ENCODE results near the gene PPARD.

DNA sequence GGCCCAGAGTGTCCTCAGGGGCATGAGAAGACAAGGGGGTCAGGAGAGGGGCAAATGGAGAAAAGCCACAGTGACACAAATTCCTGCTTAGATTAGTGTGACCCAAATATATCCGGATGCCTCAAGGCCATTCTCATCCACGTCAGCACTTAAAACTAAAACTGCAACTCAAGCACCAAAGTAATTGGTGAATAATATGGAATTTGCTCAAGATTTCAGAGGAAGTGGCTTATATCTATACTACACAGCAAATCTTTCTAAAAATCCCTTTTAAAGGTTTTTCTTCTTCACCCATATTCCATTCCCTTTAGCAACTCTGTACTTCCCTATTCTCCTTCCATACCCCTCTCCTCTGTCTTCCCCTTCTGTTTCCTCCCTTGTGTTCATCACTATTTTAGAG is 29.6 kb upstream of the PPARD start:
- TF ChIP-seq, protein P1, sequence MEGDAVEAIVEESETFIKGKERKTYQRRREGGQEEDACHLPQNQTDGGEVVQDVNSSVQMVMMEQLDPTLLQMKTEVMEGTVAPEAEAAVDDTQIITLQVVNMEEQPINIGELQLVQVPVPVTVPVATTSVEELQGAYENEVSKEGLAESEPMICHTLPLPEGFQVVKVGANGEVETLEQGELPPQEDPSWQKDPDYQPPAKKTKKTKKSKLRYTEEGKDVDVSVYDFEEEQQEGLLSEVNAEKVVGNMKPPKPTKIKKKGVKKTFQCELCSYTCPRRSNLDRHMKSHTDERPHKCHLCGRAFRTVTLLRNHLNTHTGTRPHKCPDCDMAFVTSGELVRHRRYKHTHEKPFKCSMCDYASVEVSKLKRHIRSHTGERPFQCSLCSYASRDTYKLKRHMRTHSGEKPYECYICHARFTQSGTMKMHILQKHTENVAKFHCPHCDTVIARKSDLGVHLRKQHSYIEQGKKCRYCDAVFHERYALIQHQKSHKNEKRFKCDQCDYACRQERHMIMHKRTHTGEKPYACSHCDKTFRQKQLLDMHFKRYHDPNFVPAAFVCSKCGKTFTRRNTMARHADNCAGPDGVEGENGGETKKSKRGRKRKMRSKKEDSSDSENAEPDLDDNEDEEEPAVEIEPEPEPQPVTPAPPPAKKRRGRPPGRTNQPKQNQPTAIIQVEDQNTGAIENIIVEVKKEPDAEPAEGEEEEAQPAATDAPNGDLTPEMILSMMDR (IDR thresholded peaks at IDR 0.05 in 8 of 11, conservative IDR thresholded peaks at IDR 0.05 in 3 of 11) = no peak
- TF ChIP-seq POLR2A (IDR thresholded peaks at IDR 0.05) = no peak

All from spleen (tissue), 7 donors.